LNCaP clone FGC (cell line): ENCODE data around the gene RBM23.

ENCODE experiments used
- DNase-seq: peaks from one replicate; pipeline ENCODE4 v3.0.0-alpha.2; 2011; ENCODE audit warnings: low read depth
- H3K4me3 ChIP-seq: 2 replicates; pipeline ENCODE4 v1.5.1; 2011; ENCODE audit warnings: mild to moderate bottlenecking, low read depth, low read length, control low read depth
- TF ChIP-seq, protein P1 (sequence below): IDR thresholded peaks from 2 replicates; pipeline ENCODE4 v1.5.1; 2012; ENCODE audit warnings: mild to moderate bottlenecking; ENCODE audit not compliant: control insufficient read depth, insufficient read depth; ENCODE audit errors: extremely low read depth

Gene RBM23

DNA sequence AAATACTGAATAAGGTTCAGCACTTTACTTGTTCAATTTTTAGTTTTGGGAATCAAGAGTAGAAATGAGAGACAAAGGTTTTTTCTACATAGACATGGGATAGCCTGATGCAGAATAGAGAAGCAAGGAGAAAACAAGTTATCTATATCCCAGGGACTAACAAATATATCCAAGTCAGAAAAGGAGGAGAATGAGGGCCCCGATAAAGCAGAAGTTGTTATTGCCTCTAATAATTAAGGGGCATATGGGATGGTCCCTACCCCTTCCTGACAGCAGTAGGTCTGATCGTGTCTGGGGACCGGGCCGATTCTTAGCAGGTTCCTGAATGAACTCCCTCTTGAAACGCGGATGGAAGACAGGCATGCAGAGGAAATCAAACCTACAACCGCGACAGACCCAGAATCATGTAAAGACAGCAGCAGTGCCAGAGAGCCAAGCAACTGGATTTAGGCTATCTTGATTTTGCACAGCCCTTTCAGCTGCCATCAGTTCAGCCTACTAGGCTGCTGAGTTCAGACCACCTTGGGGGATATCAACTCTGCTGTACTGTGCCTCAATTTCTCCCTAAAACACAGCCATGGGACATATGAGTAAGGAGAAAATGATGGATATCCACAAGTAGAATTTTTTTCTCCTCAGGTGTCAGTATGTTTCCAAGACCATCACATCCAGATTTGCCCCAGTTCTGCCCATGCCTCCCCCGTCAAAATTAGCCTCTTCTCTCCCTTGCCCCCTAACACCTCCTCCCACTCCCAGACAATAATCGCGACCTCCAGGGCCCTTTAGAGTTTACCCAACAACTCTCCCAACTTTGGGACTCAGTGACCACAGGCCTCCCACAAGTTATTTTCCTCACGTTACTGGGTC lies 9.5 kb upstream of the RBM23 start:
- H3K4me3 ChIP-seq = peak overlapping the region; percentile 93
- DNase-seq = no peak
- TF ChIP-seq, protein P1, sequence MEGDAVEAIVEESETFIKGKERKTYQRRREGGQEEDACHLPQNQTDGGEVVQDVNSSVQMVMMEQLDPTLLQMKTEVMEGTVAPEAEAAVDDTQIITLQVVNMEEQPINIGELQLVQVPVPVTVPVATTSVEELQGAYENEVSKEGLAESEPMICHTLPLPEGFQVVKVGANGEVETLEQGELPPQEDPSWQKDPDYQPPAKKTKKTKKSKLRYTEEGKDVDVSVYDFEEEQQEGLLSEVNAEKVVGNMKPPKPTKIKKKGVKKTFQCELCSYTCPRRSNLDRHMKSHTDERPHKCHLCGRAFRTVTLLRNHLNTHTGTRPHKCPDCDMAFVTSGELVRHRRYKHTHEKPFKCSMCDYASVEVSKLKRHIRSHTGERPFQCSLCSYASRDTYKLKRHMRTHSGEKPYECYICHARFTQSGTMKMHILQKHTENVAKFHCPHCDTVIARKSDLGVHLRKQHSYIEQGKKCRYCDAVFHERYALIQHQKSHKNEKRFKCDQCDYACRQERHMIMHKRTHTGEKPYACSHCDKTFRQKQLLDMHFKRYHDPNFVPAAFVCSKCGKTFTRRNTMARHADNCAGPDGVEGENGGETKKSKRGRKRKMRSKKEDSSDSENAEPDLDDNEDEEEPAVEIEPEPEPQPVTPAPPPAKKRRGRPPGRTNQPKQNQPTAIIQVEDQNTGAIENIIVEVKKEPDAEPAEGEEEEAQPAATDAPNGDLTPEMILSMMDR = no peak

DNA sequence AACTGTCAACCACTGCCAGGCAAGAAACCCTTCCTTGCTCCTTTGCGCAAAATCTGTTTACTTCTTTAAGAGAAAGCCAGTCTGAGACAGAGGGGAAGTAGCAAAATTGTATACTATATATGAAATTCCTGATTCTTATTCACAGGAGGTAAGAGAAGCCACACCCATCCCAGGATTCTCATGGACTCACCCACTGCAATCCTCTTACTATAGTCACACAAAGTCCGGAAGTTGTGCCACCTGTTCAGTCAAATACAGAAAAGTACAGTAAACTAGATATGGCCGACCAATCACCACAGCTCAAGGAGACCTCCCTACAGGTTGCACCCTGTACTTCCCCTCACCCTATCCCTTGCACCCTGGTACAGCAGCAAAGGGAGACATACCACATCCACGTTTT lies 7.4 kb upstream of the RBM23 start:
- no peak overlapping the region for H3K4me3 ChIP-seq
- TF ChIP-seq, protein P1 = no peak
- no peak for DNase-seq

DNA sequence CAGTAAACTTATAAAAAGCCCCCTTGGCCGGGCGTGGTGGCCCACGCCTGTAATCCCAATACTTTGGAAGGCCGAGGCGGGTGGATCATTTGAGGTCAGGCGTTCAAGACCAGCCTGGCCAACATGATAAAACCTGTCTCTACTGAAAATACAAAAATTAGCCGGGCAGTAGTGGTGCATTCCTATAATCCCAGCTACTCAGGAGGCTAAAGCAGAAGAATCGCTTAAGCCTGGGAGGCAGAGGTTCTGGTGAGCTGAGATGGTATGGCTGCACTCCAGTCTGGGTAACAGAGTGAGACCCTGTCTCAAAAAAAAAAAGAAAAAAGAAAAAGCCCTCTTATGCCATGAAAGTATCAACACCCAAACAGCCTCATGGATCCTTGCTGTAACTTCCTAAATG lies 6.6 kb upstream of the RBM23 start:
- TF ChIP-seq, protein P1 = no peak
- no peak for DNase-seq
- no peak overlapping the region for H3K4me3 ChIP-seq

DNA sequence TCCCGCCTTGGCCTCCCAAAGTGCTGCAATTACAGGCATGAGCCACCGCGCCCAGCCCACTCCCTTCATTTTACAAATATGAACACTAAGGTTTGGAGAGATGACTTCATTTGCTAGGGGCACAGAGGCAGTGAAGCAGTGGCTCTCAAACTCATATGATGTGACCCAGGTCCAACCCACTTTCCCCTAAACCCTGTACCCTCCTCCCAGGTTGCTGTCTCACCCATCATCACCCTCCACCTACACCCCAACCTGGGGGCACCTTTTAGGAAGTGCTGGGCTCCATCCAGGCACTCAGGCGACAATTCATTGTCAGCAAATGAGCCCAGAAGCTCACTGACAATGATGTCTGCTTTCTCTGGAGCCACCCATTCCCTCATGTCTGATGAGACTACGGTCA lies 4.8 kb upstream of the RBM23 start:
- TF ChIP-seq, protein P1 = no peak
- no peak overlapping the region for H3K4me3 ChIP-seq
- DNase-seq = no peak

DNA sequence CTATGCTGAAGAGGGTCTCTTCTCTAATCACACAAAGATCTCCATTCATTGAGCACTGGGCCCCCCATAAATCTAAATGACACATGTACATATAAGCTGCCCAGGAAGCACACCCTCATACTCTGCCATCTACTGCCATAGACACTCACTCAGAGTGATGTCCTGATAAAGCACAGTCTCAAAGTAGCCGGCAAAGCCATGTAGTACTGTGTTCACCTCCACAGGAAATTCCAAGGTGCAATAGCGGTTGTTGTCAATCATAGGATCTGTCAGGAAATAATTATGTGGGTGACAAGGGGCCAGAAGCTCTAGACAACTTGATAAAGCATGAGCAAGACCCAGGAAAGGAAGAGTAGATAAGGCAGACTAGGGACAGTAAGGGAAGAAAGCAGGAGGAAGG lies 3.3 kb upstream of the RBM23 start:
- TF ChIP-seq, protein P1 = no peak
- no peak for DNase-seq
- H3K4me3 ChIP-seq = no peak overlapping the region

DNA sequence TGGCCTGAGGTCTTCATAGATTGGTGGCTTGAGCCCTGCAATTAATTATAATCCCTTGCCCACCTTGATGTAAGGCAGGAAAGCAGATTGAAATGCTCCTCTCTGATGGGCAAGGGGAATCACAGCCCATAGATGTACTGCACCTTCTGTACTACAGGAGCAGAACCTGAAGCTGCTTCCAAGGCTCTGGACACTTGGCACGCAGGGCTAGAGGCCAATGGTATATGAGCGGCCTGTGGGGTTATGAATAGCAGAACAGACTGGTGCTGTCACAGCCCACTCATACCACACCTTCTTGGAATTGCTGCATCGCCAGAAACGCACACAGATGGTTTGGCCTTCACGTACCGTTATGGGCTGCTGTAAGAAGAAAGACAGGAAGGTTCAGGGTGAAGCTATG lies 1.7 kb upstream of the RBM23 start:
- TF ChIP-seq, protein P1 = no peak
- no peak for DNase-seq
- no peak overlapping the region for H3K4me3 ChIP-seq

DNA sequence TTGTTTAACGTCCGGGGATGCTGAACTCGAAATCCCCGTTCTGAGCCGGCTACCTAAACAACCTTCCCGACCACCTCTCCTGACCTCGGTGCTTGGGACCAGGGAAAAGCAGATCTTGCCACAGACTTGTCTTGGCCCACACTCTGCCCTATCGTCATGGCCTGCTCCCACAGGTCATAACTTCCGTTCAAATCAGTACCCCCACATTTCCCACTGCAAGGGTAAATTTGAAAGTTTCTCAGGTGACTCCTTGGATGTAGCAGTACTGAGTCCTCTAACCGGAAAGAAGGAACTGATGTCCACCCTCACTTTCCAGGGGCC lies 612 bp upstream of the RBM23 start:
- DNase-seq = no peak
- peak overlapping the region; percentile 38 for H3K4me3 ChIP-seq
- TF ChIP-seq, protein P1 = no peak
